Endothelial cell of umbilical vein (primary cell): Measurements from ENCODE around the gene NIPBL. TPM values are rescaled to one million over a fixed set of nuclear protein-coding genes. Genes with fewer than 3 reads are reported as not detected.
"Not testable (repeated sequence)": the region's sequence is repeated elsewhere in the genome, so short reads cannot be mapped to it uniquely, and the experiment has no call there.

Experiments
- BruUV-seq: library from RNA; stranded (reverse); fragments of 400-500 nt; replicated peaks from 2 replicates; lab custom pipeline; 2021; lab: Mats Ljungman, UMichigan
- CTCF ChIA-PET: fragments of 300-600, 350-600 bp; sonication (Branson Sonifier 250); formaldehyde crosslinking; loops from one replicate; lab custom pipeline; 2021; ENCODE audit warnings: antibody characterized with exemption, inconsistent platforms; lab: Charles Lee
- POLR2A ChIA-PET: fragments of 300-600, 350-600 bp; sonication (Branson Sonifier 250); formaldehyde crosslinking; loops from one replicate; lab custom pipeline; 2021; ENCODE audit warnings: antibody characterized with exemption, inconsistent platforms; lab: Charles Lee
- DNase-seq: peaks from one replicate; pipeline ENCODE4 v3.0.0-alpha.2; 2011; ENCODE audit warnings: low read depth, low spot score
- FAIRE-seq: peaks from 2 replicates; lab custom pipeline; 2011; peaks lifted over from hg19 to GRCh38; lab: Jason Lieb, UNC
- H2AFZ ChIP-seq: 2 replicates; pipeline ENCODE4 v1.6.0; 2012; ENCODE audit warnings: low read depth, low read length, control low read depth, inconsistent platforms
- H3K27ac ChIP-seq: 2 replicates; pipeline ENCODE4 v1.5.1; 2011; ENCODE audit warnings: low read depth, mild to moderate bottlenecking, control low read depth, low read length, moderate library complexity; ENCODE audit not compliant: insufficient read depth
- H3K27me3 ChIP-seq, 2 experiments: 2 replicates each; pipeline versions ENCODE4 v1.6.0 to v1.6.1; 2011; ENCODE audit warnings: low read length in 2 of 2, mixed read lengths in 1 of 2; ENCODE audit not compliant: control insufficient read depth in 2 of 2, insufficient read depth in 2 of 2
- H3K36me3 ChIP-seq, 2 experiments: 2 replicates in 1 of 2; 3 replicates in 1 of 2; pipeline ENCODE4 v1.5.1; 2011; ENCODE audit warnings: low read length in 2 of 2, mild to moderate bottlenecking in 1 of 2, moderate library complexity in 1 of 2; ENCODE audit not compliant: control insufficient read depth in 2 of 2, insufficient read depth in 2 of 2; ENCODE audit errors: extremely low read depth in 1 of 2
- H3K4me1 ChIP-seq: 3 replicates; pipeline ENCODE4 v1.5.1; 2011; ENCODE audit warnings: mild to moderate bottlenecking, low read length; ENCODE audit not compliant: control insufficient read depth, insufficient read depth; ENCODE audit errors: extremely low read depth
- H3K4me2 ChIP-seq: 2 replicates; pipeline ENCODE4 v1.6.1; 2011; ENCODE audit warnings: low read length, control low read depth, mixed read lengths; ENCODE audit not compliant: insufficient read depth
- H3K4me3 ChIP-seq, 3 experiments: fragments of 200-600 bp in 1 of 3; sonication (generic), shearing (Covaris generic) in 1 of 3; replicated peaks in 1 of 3; 2 replicates each; pipeline ENCODE4 v1.5.1; 2011 to 2016; ENCODE audit warnings: control low read depth in 3 of 3, low read length in 3 of 3, mild to moderate bottlenecking in 2 of 3, inconsistent platforms in 1 of 3, low read depth in 1 of 3, moderate library complexity in 1 of 3; ENCODE audit not compliant: insufficient read depth in 1 of 3
- H3K79me2 ChIP-seq: 2 replicates; pipeline ENCODE4 v1.6.0; 2012; ENCODE audit warnings: low read length, inconsistent platforms; ENCODE audit not compliant: control insufficient read depth, insufficient read depth
- H3K9ac ChIP-seq: replicated peaks from 2 replicates; pipeline ENCODE3; 2011; ENCODE audit warnings: low read length, control low read depth; ENCODE audit not compliant: insufficient read depth; ENCODE audit errors: extremely low read depth
- H3K9me1 ChIP-seq: replicated peaks from 3 replicates; pipeline ENCODE4 v1.6.0; 2011; ENCODE audit warnings: mild to moderate bottlenecking, low read length; ENCODE audit not compliant: control insufficient read depth, insufficient read depth; ENCODE audit errors: extremely low read depth
- H3K9me3 ChIP-seq: replicated peaks from 2 replicates; pipeline ENCODE4 v1.5.1; 2012; ENCODE audit warnings: low read length, inconsistent platforms; ENCODE audit not compliant: control insufficient read depth, insufficient read depth
- H4K20me1 ChIP-seq: replicated peaks from 2 replicates; pipeline ENCODE3; 2011; ENCODE audit warnings: mild to moderate bottlenecking, low read length; ENCODE audit not compliant: control insufficient read depth, insufficient read depth; ENCODE audit errors: extremely low read depth
- EZH2 ChIP-seq: IDR thresholded peaks from 2 replicates; pipeline ENCODE4 v1.6.1; 2012; ENCODE audit warnings: borderline replicate concordance, low read depth, mild to moderate bottlenecking, moderate library complexity, low read length, inconsistent platforms; ENCODE audit not compliant: severe bottlenecking
- FOS ChIP-seq: IDR thresholded peaks from 2 replicates; pipeline ENCODE4 v1.6.1; 2011; ENCODE audit warnings: mild to moderate bottlenecking, low read length, moderate library complexity, borderline replicate concordance; ENCODE audit not compliant: insufficient read depth
- GATA2 ChIP-seq: IDR thresholded peaks from 2 replicates; pipeline ENCODE4 v1.7.0; 2011; ENCODE audit warnings: low read depth, mild to moderate bottlenecking, moderate library complexity, mixed read lengths, low read length; ENCODE audit not compliant: insufficient read length, insufficient read depth
- JUN ChIP-seq: IDR thresholded peaks from 2 replicates; pipeline ENCODE4 v1.6.1; 2011; ENCODE audit warnings: borderline replicate concordance, low read depth; ENCODE audit not compliant: insufficient read length, insufficient read depth
- MYC ChIP-seq: IDR thresholded peaks from one replicate; pipeline ENCODE4 v1.6.1; 2011; ENCODE audit warnings: mild to moderate bottlenecking, low read depth, low read length
- POLR2A ChIP-seq: IDR thresholded peaks from 2 replicates; pipeline ENCODE4 v1.6.1; 2012; ENCODE audit warnings: low read depth, mild to moderate bottlenecking, control low read depth, low read length
- POLR2AphosphoS5 ChIP-seq: IDR thresholded peaks from 2 replicates; pipeline ENCODE4 v1.6.1; 2012; ENCODE audit warnings: low read depth, mild to moderate bottlenecking, control low read depth, low read length, moderate library complexity; ENCODE audit not compliant: insufficient read depth
- dilution Hi-C: fragments of 300-500 bp; cut with MboI; formaldehyde crosslinking; loops from one replicate; pipeline ENCODE4 v1.15.0; 2019; ENCODE audit warnings: low sequenced_read_pairs; ENCODE audit not compliant: extremely low pct_ligation_motif_present
- intact Hi-C: fragments of 100-400 bp; cut with micrococcal nuclease; formaldehyde crosslinking; loops from one replicate; pipeline ENCODE4 v1.10.0; 2022
- polyA plus RNA-seq, 4 experiments: library from polyadenylated mRNA; depleted of rRNA in 3 of 4; stranded (reverse) in 3 of 4; unstranded in 1 of 4; fragments of >200 nt; gene quantifications; 2 replicates each; pipeline versions ENCODE4 v1.2.1 to v1.2.3, GENCODE V29; 2011 to 2012; ENCODE audit warnings: missing spikeins in 1 of 4
- total RNA-seq: library from RNA; stranded (reverse); gene quantifications from 2 replicates; pipeline ENCODE4 v1.2.3, GENCODE V29; 2021
- TF ChIP-seq, protein P1 (sequence below), 2 donors: IDR thresholded peaks; 1 replicate in 1 of 2; 2 replicates in 1 of 2; pipeline ENCODE4 v1.5.1; 2011; ENCODE audit warnings: low read length in 2 of 2, mild to moderate bottlenecking in 2 of 2, moderate library complexity in 2 of 2, control low read depth in 1 of 2, inconsistent platforms in 1 of 2, low read depth in 1 of 2; ENCODE audit not compliant: insufficient read depth in 1 of 2; ENCODE audit errors: extremely low read depth in 1 of 2
- TF ChIP-seq, protein P2 (sequence below): IDR thresholded peaks from 2 replicates; pipeline ENCODE4 v1.6.1; 2011; ENCODE audit not compliant: insufficient read depth, insufficient read length

NIPBL gene
- total and polyA plus RNA-seq, 2 donors (not counting 3 experiments of a cell fraction or from before 2014, with no cell fraction given) = 15.5 to 50.7 TPM

DNA sequence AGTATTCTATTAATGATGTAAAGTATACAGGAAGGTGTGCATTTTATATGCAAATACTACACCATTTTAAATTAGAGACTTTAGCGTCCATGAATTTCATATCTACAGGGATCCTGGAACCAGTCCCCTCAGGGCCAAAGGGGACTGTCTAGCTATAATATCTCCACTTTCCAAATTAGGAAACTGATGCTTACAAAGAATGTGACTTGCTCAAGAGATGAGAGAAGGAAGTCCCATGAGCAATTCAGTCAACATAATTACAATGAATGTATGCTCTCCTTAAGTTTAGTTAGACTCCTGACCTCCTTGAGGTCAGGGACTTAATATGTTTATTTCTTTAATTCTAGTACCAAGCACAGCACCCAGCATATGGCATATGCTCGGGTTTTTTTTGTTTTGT, 23.7 kb downstream of the NIPBL start:
- H3K27me3 ChIP-seq = no peaks in the 10 kb centered on the region
- intact Hi-C loops = no loop called here
- dilution Hi-C loops = no loop called here
- H3K36me3 ChIP-seq = no peaks in the 10 kb centered on the region
- no peak overlapping the region for H3K9ac ChIP-seq
- H3K9me1 ChIP-seq = no peaks in the 10 kb centered on the region
- peaks cover 99% of the 10 kb centered on the region for H3K79me2 ChIP-seq
- no peaks in the 10 kb centered on the region for H3K9me3 ChIP-seq
- H3K4me1 ChIP-seq = peaks cover 5% of the 10 kb centered on the region
- POLR2A ChIA-PET = no interaction called here
- no peak overlapping the region for H3K4me3 ChIP-seq
- H4K20me1 ChIP-seq = peaks cover 21% of the 10 kb centered on the region
- DNase-seq (no peak), FAIRE-seq (no peak)
- BruUV-seq = no TSS peak
- H3K4me2 ChIP-seq = no peak overlapping the region
- no peak overlapping the region for H2AFZ ChIP-seq
- no peak for TF ChIP-seq GATA2
- TF ChIP-seq, protein P1, sequence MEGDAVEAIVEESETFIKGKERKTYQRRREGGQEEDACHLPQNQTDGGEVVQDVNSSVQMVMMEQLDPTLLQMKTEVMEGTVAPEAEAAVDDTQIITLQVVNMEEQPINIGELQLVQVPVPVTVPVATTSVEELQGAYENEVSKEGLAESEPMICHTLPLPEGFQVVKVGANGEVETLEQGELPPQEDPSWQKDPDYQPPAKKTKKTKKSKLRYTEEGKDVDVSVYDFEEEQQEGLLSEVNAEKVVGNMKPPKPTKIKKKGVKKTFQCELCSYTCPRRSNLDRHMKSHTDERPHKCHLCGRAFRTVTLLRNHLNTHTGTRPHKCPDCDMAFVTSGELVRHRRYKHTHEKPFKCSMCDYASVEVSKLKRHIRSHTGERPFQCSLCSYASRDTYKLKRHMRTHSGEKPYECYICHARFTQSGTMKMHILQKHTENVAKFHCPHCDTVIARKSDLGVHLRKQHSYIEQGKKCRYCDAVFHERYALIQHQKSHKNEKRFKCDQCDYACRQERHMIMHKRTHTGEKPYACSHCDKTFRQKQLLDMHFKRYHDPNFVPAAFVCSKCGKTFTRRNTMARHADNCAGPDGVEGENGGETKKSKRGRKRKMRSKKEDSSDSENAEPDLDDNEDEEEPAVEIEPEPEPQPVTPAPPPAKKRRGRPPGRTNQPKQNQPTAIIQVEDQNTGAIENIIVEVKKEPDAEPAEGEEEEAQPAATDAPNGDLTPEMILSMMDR (IDR thresholded peaks at IDR 0.05; ENCODE audit: extremely low read depth in 1 of 2, insufficient read depth in 1 of 2, low read depth in 1 of 2, low read length in 2 of 2) = no peak
- no peak for TF ChIP-seq MYC
- TF ChIP-seq EZH2 = no peak
- TF ChIP-seq POLR2A = no peak
- TF ChIP-seq, protein P2, sequence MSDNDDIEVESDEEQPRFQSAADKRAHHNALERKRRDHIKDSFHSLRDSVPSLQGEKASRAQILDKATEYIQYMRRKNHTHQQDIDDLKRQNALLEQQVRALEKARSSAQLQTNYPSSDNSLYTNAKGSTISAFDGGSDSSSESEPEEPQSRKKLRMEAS = no peak
- TF ChIP-seq POLR2AphosphoS5 = no peak
- no peak for TF ChIP-seq JUN
- TF ChIP-seq FOS = no peak
- CTCF ChIA-PET = interaction anchor here (1.2 kb wide), 1 partner anchor 19 kb away, joined by 3 read pairs; no protein-coding TSS in a partner anchor
- H3K27ac ChIP-seq = no peak overlapping the region

DNA sequence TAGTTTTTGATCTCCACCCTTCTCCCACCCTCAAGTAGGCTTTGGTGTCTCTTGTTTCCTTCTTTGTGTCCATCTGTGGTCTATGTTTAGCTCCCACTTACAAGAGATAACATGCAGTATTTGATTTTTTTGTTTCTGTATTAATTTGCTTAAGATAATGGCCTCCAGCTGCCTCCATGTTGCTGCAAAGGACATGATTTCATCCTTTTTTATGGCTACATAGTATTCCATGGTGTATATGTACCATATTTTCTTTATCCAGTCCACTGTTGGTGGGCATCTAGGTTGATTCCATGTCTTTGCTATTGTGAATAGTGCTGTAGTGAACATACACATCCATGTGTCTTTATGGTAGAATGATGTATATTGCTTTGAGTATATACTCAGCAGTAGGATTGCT, 24.5 kb downstream of the NIPBL start:
- H3K36me3 ChIP-seq, POLR2A ChIA-PET, H3K4me3 ChIP-seq, FAIRE-seq, BruUV-seq, dilution Hi-C loops, H3K9ac ChIP-seq, CTCF ChIA-PET, H3K27ac ChIP-seq, H3K4me1 ChIP-seq, H3K9me3 ChIP-seq, intact Hi-C loops, H2AFZ ChIP-seq, H3K9me1 ChIP-seq, H3K27me3 ChIP-seq, DNase-seq, H3K4me2 ChIP-seq: not testable (repeated sequence)
- peaks cover 96% of the 10 kb centered on the region for H3K79me2 ChIP-seq
- H4K20me1 ChIP-seq = peaks cover 21% of the 10 kb centered on the region
